Activated CD4-positive, alpha-beta T cell treated with anti-CD3 and anti-CD28 coated beads for 36 hours (primary cell): ENCODE data around the gene LY6G5C. TPM values are rescaled to one million over a fixed set of nuclear protein-coding genes. Genes with fewer than 3 reads are reported as not detected.

Source experiments
- ATAC-seq: fragments of 200-7000 bp; cut with Tn5 transposase; one replicate; pipeline ENCODE4 v1.10.0; 2021; ENCODE audit warnings: mild to moderate bottlenecking, moderate library complexity
- CTCF ChIA-PET: fragments of 350-600 bp; sonication (Branson Sonifier 250); formaldehyde crosslinking; loops from one replicate; lab custom pipeline; 2021; ENCODE audit warnings: antibody characterized with exemption; lab: Charles Lee
- POLR2A ChIA-PET: fragments of 350-600 bp; sonication (Branson Sonifier 250); formaldehyde crosslinking; loops from one replicate; lab custom pipeline; 2021; ENCODE audit warnings: antibody characterized with exemption, inconsistent platforms; lab: Charles Lee
- DNase-seq: peaks from one replicate; pipeline ENCODE4 v3.0.0-alpha.2; 2020
- H3K27ac Mint-ChIP-seq: one replicate; pipeline ENCODE4 v1.8.0; 2021; ENCODE audit warnings: mixed read lengths
- H3K27me3 Mint-ChIP-seq: one replicate; pipeline ENCODE4 v1.8.0; 2021; ENCODE audit warnings: mixed read lengths
- H3K36me3 Mint-ChIP-seq: one replicate; pipeline ENCODE4 v1.8.0; 2021; ENCODE audit warnings: low read depth, mixed read lengths
- H3K4me1 Mint-ChIP-seq: one replicate; pipeline ENCODE4 v1.8.0; 2021; ENCODE audit warnings: mixed read lengths
- H3K4me3 Mint-ChIP-seq: one replicate; pipeline ENCODE4 v1.8.0; 2021; ENCODE audit warnings: mild to moderate bottlenecking, moderate library complexity, mixed read lengths
- H3K9me3 Mint-ChIP-seq: one replicate; pipeline ENCODE4 v1.8.0; 2021; ENCODE audit warnings: low read depth, mixed read lengths
- intact Hi-C, 2 experiments: fragments of 100-400 bp; cut with DNase I in 1 of 2; cut with micrococcal nuclease in 1 of 2; formaldehyde crosslinking; loops; one replicate each; pipeline versions ENCODE4 v1.14.2 to v1.15.1; 2022 to 2024; cut with DNase I, micrococcal nuclease
- total RNA-seq, 2 experiments: library from RNA; stranded (reverse); gene quantifications; one replicate each; pipeline ENCODE4 v1.2.3, GENCODE V29; 2021

LY6G5C gene
- total RNA-seq, 2 experiments from 2014 or later, result 1.2 to 1.5 TPM

GRCh38 chr6:31702819-31703716, 22.2 kb upstream of the LY6G5C start, which contains the start of gene ABHD16A:
Gene ABHD16A, minus strand, starts transcription at chr6:31703324. Its CDS starts 43 bp downstream, at chr6:31703281.
- peaks cover 8% of the 10 kb centered on the region for H3K36me3 Mint-ChIP-seq
- CTCF ChIA-PET, result interaction anchor here (0.6 to 1.4 kb wide), 13 partner anchors 9 to 229 kb away, joined by 3 to 4 read pairs (median 3); partner anchors contain the start of genes DDAH2, GPANK1, HSPA1A and HSPA1B
- DNase-seq (peak; percentile 99), ATAC-seq (peak; percentile 91)
- peak within 1 kb of the TSS; percentile 99 for H3K4me3 Mint-ChIP-seq
- intact Hi-C loops, result loop anchor here (1.0 to 2.0 kb wide), 16 partner anchors 22 to 269 kb away; partner anchors contain the start of genes BAG6 (in 2 of the 2), CLIC1 (in 1 of the 2), DDAH2 (in 1 of the 2) and DXO (in 1 of the 2)
- H3K4me1 Mint-ChIP-seq, result peaks cover 23% of the 10 kb centered on the region
- POLR2A ChIA-PET, result interaction anchor here (0.6 to 1.3 kb wide), 6 partner anchors 33 to 104 kb away, joined by 3 to 6 read pairs (median 4); partner anchors contain the start of genes CLIC1, GPANK1 and LSM2
- H3K27ac Mint-ChIP-seq, result peak within 1 kb of the TSS; percentile 97
- no peaks in the 10 kb centered on the region for H3K9me3 Mint-ChIP-seq
- H3K27me3 Mint-ChIP-seq, result no peaks in the 10 kb centered on the region

- DNase-seq (peak; percentile 68), ATAC-seq (peak; percentile 45)
- peak overlapping the region; percentile 99 for H3K4me3 Mint-ChIP-seq
- H3K27ac Mint-ChIP-seq, result peak overlapping the region; percentile 97
- no peaks in the 10 kb centered on the region for H3K9me3 Mint-ChIP-seq
- H3K36me3 Mint-ChIP-seq, result peaks cover 13% of the 10 kb centered on the region
- intact Hi-C loops, result loop anchor here (2.0 kb wide), 4 partner anchors 36 to 124 kb away; partner anchors contain the start of genes BAG6 (in 1 of the 2), GPANK1 (in 1 of the 2) and HSPA1B (in 1 of the 2)
- ChIA-PET CTCF (interaction anchor here (0.6 to 1.4 kb wide), 7 partner anchors 38 to 187 kb away, joined by 3 to 4 read pairs (median 3); partner anchors contain the start of genes GPANK1, HSPA1B and NEU1), POLR2A (interaction anchor here (0.5 to 1.3 kb wide), 2 partner anchors 18 to 37 kb away, joined by 3 to 5 read pairs; partner anchors contain the start of gene GPANK1)
- no peaks in the 10 kb centered on the region for H3K27me3 Mint-ChIP-seq
- H3K4me1 Mint-ChIP-seq, result peaks cover 30% of the 10 kb centered on the region
Measured at GRCh38 chr6:31702405-31702818, 21.5 kb upstream of the LY6G5C start.

- Mint-ChIP-seq H3K36me3 (peaks cover 15% of the 10 kb centered on the region), H3K4me3 (peak overlapping the region; percentile 99), H3K9me3 (no peaks in the 10 kb centered on the region), H3K27me3 (no peaks in the 10 kb centered on the region), H3K4me1 (peaks cover 33% of the 10 kb centered on the region), H3K27ac (peak overlapping the region; percentile 97)
- CTCF ChIA-PET, result interaction anchor here (0.6 to 2.1 kb wide), 3 partner anchors 11 to 187 kb away, joined by 3 to 6 read pairs (median 3); no protein-coding TSS in a partner anchor
- DNase-seq (no peak), ATAC-seq (no peak)
- intact Hi-C loops, result loop anchor here (2.0 kb wide), 4 partner anchors 37 to 125 kb away; partner anchors contain the start of genes BAG6 (in 1 of the 2), GPANK1 (in 1 of the 2) and HSPA1B (in 1 of the 2)
- POLR2A ChIA-PET, result interaction anchor here (0.5 kb wide), 1 partner anchor 17 kb away, joined by 3 read pairs; no protein-coding TSS in a partner anchor
Measured at GRCh38 chr6:31701666-31702404, 21.0 kb upstream of the LY6G5C start.

- peaks cover 15% of the 10 kb centered on the region for H3K36me3 Mint-ChIP-seq
- H3K27ac Mint-ChIP-seq, result peak overlapping the region; percentile 53
- no peaks in the 10 kb centered on the region for H3K27me3 Mint-ChIP-seq
- no peak for ATAC-seq
- ChIA-PET CTCF (interaction anchor here (0.8 to 2.1 kb wide), 2 partner anchors 10 to 102 kb away, joined by 5 to 6 read pairs; no protein-coding TSS in a partner anchor), POLR2A (interaction anchor here (0.5 kb wide), 1 partner anchor 273 kb away, joined by 5 read pairs; no protein-coding TSS in a partner anchor)
- H3K4me3 Mint-ChIP-seq, result peak overlapping the region; percentile 99
- DNase-seq, result no peak
- no peaks in the 10 kb centered on the region for H3K9me3 Mint-ChIP-seq
- intact Hi-C loops, result no loop called here
- peaks cover 33% of the 10 kb centered on the region for H3K4me1 Mint-ChIP-seq
Measured at GRCh38 chr6:31700740-31701401, 20.0 kb upstream of the LY6G5C start.

- intact Hi-C loops, result no loop called here
- ChIA-PET CTCF (interaction anchor here (0.7 to 1.3 kb wide), 3 partner anchors 33 to 134 kb away, joined by 3 read pairs; no protein-coding TSS in a partner anchor), POLR2A (no interaction called here)
- peak; percentile 34 for DNase-seq
- Mint-ChIP-seq H3K27me3 (no peaks in the 10 kb centered on the region), H3K27ac (peak overlapping the region; percentile 80), H3K4me1 (peaks cover 30% of the 10 kb centered on the region), H3K4me3 (no peak overlapping the region), H3K9me3 (no peaks in the 10 kb centered on the region), H3K36me3 (peaks cover 25% of the 10 kb centered on the region)
- peak; percentile 70 for ATAC-seq
Measured at GRCh38 chr6:31697555-31697954, 16.7 kb upstream of the LY6G5C start.

GRCh38 chr6:31693535-31693934, 12.7 kb upstream of the LY6G5C start:
- H3K9me3 Mint-ChIP-seq, result no peaks in the 10 kb centered on the region
- intact Hi-C loops, result no loop called here
- ATAC-seq (no peak), DNase-seq (no peak)
- no peaks in the 10 kb centered on the region for H3K27me3 Mint-ChIP-seq
- H3K4me1 Mint-ChIP-seq, result peaks cover 17% of the 10 kb centered on the region
- H3K36me3 Mint-ChIP-seq, result peaks cover 26% of the 10 kb centered on the region
- ChIA-PET CTCF (interaction anchor here (1.0 kb wide), 1 partner anchor 76 kb away, joined by 3 read pairs; no protein-coding TSS in a partner anchor), POLR2A (interaction anchor here (0.7 kb wide), 1 partner anchor 67 kb away, joined by 4 read pairs; no protein-coding TSS in a partner anchor)
- no peak overlapping the region for H3K4me3 Mint-ChIP-seq
- H3K27ac Mint-ChIP-seq, result no peak overlapping the region

- H3K4me3 Mint-ChIP-seq, result no peak overlapping the region
- peaks cover 15% of the 10 kb centered on the region for H3K4me1 Mint-ChIP-seq
- H3K36me3 Mint-ChIP-seq, result peaks cover 25% of the 10 kb centered on the region
- H3K27ac Mint-ChIP-seq, result no peak overlapping the region
- no peaks in the 10 kb centered on the region for H3K9me3 Mint-ChIP-seq
- H3K27me3 Mint-ChIP-seq, result no peaks in the 10 kb centered on the region
- ATAC-seq (no peak), DNase-seq (no peak)
- ChIA-PET POLR2A (no interaction called here), CTCF (interaction anchor here (1.1 kb wide), 1 partner anchor 77 kb away, joined by 3 read pairs; no protein-coding TSS in a partner anchor)
- intact Hi-C loops, result no loop called here
Measured at GRCh38 chr6:31692886-31693285, 12.0 kb upstream of the LY6G5C start.

GRCh38 chr6:31692353-31692752, 11.5 kb upstream of the LY6G5C start:
- intact Hi-C loops, result no loop called here
- ATAC-seq (no peak), DNase-seq (no peak)
- CTCF ChIA-PET, result interaction anchor here (1.1 to 1.2 kb wide), 2 partner anchors 78 to 138 kb away, joined by 3 read pairs; no protein-coding TSS in a partner anchor
- H3K27me3 Mint-ChIP-seq, result no peaks in the 10 kb centered on the region
- H3K9me3 Mint-ChIP-seq, result no peaks in the 10 kb centered on the region
- H3K4me3 Mint-ChIP-seq, result no peak overlapping the region
- H3K36me3 Mint-ChIP-seq, result peaks cover 26% of the 10 kb centered on the region
- H3K4me1 Mint-ChIP-seq, result peaks cover 9% of the 10 kb centered on the region
- no peak overlapping the region for H3K27ac Mint-ChIP-seq
- POLR2A ChIA-PET, result no interaction called here

- no peak overlapping the region for H3K27ac Mint-ChIP-seq
- no peaks in the 10 kb centered on the region for H3K27me3 Mint-ChIP-seq
- POLR2A ChIA-PET, result no interaction called here
- intact Hi-C loops, result no loop called here
- CTCF ChIA-PET, result interaction anchor here (1.1 to 1.7 kb wide), 4 partner anchors 9 to 138 kb away, joined by 3 to 6 read pairs (median 4); no protein-coding TSS in a partner anchor
- H3K4me3 Mint-ChIP-seq, result no peak overlapping the region
- H3K36me3 Mint-ChIP-seq, result peaks cover 25% of the 10 kb centered on the region
- H3K4me1 Mint-ChIP-seq, result peaks cover 7% of the 10 kb centered on the region
- DNase-seq (no peak), ATAC-seq (no peak)
- no peaks in the 10 kb centered on the region for H3K9me3 Mint-ChIP-seq
Measured at GRCh38 chr6:31691564-31692108, 10.8 kb upstream of the LY6G5C start.
